ENCODE results near the gene MARK2. TPM values are rescaled to one million over a fixed set of nuclear protein-coding genes. Genes with fewer than 3 reads are reported as not detected.
"Not testable (repeated sequence)": the region's sequence is repeated elsewhere in the genome, so short reads cannot be mapped to it uniquely, and the experiment has no call there.

The MARK2 gene
- polyA plus RNA-seq, 3 donors: 31.2 to 34.4 (median 33.5) TPM

DNA sequence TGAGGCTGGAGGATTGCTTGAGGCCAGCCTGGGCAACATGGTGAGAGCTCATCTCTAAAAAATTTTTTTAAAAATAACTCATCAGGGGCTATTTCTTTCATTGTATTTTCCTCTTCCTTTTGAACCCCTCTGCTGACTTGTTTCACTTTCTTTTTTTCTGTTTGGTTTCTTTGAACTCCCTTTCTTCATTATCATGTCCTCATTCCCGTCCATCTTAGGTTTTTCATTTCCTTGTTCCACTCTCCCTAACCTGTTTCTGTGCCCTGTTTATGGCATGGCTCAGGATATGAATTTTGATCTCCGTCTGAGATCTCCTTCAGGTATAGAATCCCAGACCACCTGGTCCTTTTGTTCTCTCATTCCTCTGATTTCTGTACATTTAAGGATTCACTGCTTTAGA is 12.5 kb downstream of the MARK2 start:
- DNase-seq (ENCODE audit: low read depth in 3 of 3, low spot score in 2 of 3): no peak

DNA sequence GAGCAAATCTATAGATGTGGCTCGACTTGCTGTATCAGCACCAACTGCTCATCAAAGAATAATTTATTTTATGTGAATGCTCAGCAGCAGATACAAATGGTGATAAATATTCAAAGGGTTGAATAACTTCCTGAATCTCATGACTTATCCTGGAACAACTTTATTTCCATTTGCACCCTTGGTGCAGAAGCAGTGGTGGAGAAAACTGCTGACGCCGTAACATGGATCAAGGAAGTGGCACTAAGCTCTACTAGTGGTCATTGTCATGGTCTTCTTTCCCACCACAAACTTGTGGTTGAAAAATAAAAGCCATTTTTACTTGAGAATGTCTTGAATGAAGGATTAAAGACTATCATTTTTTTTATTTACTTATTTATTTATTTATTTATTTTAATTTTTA is 14.6 kb downstream of the MARK2 start:
- DNase-seq (ENCODE audit: low read depth in 3 of 3, low spot score in 2 of 3): no peak

DNA sequence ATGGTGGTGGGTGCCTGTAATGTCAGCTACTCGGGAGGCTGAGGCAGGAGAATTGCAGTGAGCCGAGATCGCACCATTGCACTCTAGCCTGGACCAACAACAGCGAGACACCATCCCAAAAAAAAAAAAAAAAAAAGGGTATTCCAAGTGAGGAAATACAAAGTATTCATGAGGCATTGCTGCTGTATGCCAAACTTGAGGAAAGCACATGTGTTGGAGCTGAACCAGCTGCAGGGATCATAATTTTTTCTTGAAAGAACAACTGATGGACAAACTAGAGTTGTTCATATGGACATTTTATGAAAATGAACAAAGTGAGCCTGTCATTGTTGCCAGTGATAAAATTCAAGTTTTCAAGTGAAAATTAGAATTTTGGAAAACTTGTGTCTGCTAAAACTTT is 15.8 kb downstream of the MARK2 start:
- no peak for DNase-seq (ENCODE audit: low read depth in 3 of 3, low spot score in 2 of 3)

DNA sequence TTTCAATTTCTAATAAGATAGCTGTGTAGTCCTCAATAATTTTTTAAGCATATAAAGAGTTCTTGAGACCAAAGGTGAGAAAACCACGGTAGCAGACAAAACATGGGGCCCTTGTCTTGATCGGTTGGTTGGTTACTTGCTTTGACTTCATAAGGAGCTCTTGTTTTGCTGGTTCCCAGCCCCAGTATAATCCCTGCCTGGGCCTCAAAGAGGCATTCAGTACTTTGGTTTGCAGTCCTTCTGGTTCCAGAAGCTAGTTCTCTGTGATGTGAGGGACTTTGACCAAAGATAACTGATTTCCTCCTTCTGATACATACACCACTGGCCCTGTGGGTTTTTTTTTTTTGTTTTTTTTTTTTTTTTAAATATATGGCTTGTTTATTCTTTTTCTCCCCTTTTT is 17.1 kb downstream of the MARK2 start:
- no peak for DNase-seq (ENCODE audit: low read depth in 3 of 3, low spot score in 2 of 3)

DNA sequence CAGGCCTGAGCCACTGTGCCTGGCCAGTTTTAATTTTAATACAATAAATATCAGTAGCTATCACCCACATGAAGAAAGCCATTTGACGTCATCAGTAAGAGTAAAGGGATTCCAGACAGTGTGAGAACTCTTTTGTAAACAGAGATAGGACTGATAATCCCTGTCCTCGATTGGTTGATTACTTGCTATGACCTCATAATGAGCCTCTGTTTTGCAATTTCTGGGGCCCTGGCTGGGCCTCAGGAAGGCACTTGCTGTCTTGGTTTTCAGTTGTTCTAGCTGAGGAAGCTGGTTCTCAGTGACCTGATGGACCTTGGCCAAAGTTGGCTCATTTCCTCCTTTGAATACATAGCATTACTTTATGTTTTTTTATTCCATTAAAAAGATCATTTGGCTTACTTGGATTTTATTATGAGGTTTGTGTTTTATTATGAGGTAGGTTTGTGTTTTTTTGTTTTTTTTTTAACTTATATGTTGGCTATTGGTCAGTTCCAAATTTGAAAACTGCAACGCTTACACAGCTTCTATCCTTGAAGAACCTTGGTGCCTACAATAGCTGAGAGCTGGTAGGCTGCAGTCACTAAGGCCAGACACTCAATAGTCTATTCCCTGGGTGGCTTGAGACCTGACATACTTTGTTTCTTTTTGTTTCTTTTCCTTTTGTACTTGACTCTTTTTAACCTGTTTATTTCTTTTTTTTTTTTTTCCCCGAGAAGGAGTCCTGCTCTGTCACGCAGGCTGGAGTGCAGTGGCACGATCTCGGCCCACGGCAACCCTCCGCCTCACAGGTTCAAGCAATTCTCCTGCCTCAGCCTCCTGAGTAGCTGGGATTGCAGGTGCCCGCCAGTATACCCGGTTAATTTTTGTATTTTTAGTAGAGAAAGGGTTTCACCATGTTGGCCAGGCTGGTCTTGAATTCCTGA is 20.0 kb downstream of the MARK2 start:
- no peak for DNase-seq (ENCODE audit: low read depth in 3 of 3, low spot score in 2 of 3)

DNA sequence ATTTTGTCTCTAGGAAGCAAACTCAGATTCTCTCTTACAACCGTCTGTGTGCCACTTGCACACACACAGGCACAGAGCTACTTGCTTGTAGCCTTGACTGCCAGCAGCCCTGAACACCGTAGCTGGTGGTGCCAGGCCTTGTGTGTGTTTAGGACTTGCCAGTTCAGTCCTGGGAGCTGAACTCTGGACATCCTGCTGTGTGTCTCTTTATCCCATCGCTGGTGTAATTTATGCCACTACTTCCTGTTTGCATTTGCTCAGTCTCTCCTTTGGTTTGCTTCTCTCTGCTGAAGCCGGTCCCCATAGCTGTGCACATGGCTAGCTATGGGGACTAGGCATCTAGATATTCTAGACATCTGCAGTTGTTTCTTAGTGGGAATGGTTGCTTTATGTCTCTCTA is 24.0 kb downstream of the MARK2 start:
- DNase-seq (ENCODE audit: low read depth in 3 of 3, low spot score in 2 of 3): no peak

DNA sequence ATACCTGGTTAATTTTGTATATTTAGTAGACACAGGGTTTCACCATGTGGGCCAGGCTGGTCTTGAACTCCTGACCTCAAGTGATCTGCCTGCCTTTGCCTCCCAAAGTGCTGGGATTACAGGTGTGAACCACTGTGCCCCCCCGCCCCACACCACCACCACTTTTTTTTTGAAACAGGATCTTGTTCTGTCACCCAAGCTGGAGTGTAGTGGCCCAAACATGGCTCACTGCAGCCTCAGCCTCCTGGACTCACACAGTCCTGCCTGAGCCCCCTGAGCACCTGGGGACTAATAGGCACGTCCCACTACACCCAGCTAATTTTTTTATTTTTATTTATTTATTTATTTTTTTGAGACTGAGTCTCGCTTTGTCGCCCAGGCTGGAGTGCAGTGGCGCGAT is 24.7 kb downstream of the MARK2 start:
- DNase-seq (ENCODE audit: low read depth in 3 of 3, low spot score in 2 of 3): not testable (repeated sequence)

DNA sequence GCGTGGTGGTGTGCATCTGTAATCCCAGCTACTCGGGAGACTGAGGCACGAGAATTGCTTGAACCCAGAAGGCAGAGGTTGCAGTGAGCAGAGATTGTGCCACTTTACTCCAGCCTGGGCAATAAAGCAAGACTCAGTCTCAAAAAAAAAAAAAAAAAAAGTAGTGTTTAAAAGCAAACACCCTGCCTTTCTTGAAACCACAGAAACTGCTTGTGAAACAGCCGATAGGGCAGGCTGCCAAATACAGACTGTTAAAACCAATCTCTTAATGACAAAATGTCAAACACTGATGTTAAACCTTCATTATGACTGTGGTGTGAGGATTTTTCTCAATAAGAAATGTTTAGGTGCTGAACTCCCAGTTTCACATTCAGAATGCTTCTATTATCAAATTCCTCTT is 27.3 kb downstream of the MARK2 start:
- DNase-seq (ENCODE audit: low read depth in 3 of 3, low spot score in 2 of 3): no peak

DNA sequence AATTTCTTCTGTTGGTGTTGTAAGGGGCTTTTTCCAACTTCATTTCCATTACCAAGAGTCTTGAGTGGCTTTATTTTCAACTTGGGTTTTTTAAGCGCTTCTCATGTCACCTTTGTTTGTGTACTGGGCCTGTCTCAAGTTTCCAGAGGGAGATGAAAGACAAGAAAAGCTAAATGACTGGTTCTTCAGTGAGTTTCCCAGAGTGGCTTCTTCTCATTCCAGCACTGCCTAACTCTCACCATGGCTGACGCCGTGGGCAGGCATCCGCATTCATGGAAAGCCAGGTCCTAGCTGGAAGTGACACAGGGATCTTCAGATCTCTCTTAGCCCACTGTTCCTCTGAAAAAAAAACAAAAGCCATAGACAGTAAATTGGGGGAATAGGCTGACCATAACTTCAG is 28.6 kb downstream of the MARK2 start:
- no peak for DNase-seq (ENCODE audit: low read depth in 3 of 3, low spot score in 2 of 3)

DNA sequence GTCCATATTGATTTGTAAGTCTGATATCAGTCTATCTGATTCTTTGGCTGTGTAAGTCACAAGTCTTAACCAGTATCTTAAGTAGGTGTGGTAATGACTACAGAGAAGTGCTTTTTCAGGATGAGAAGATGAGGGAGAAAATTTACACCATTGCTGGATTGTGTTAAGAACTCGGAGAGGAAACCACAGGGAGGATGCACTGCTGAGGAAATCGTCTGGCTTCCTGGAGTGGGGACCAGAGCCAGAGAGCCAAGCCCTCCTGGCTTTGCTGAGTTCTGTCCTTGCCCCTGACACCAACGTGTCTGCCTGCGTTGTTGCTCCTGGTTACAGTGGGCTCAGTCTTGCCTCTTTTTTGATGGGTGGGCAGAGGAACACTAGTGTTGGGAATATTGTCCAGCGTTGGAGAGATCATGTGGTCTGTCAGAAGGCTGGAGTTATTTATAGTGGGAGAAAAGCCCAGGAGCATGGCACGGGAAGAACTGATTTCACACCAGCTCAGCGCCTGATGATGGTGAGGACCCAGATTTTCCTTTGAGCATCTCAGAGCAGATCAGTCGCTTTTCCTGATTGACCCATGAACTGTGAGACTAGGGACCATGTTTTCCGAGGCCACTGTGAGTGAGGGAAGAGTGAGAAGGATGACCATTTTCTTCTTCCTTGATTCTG is 29.6 kb downstream of the MARK2 start:
- no peak for DNase-seq (ENCODE audit: low read depth in 3 of 3, low spot score in 2 of 3)

DNA sequence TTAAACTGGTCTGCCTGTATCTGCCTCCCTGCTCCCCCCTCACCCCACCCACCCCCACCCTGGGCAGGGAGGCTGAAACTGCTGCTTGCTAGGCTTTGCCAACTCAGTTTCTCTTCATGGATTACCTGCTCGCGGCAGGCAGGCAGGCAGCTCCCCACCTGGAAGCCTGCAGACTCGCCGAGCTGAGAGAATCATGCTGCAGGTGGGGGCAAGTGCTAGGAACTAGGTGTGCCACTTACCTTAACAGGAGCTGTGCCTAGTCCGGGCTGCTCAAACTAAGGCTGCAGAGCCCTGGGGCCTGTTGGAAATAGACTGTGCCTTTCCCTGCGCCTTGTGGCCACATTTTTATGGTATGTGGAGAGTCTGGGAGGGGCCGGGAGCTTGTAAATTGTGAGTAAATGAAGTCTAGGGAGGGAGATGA is 30.3 kb downstream of the MARK2 start:
- DNase-seq (ENCODE audit: low read depth in 3 of 3, low spot score in 2 of 3): no peak

DNA sequence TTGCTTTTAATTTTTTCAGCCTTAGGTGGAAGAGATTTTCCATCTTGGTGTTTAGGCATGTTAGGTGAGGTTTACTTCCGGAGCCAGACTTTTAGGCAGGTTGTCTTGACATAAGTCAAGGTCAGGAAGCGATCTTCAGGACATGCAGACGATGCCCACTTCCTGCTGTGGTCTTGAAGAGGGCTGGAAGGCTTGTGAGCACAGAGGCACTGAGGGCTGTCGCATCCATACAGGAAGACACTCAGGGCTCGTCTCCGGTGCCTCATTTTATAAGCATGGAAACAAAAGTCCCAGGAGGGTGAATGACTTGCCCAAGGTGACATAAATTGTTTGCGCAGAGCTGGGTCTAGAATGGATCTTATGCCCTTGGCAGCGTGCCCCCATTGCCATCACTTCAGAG is 30.8 kb downstream of the MARK2 start:
- DNase-seq (ENCODE audit: low read depth in 3 of 3, low spot score in 2 of 3): no peak

DNA sequence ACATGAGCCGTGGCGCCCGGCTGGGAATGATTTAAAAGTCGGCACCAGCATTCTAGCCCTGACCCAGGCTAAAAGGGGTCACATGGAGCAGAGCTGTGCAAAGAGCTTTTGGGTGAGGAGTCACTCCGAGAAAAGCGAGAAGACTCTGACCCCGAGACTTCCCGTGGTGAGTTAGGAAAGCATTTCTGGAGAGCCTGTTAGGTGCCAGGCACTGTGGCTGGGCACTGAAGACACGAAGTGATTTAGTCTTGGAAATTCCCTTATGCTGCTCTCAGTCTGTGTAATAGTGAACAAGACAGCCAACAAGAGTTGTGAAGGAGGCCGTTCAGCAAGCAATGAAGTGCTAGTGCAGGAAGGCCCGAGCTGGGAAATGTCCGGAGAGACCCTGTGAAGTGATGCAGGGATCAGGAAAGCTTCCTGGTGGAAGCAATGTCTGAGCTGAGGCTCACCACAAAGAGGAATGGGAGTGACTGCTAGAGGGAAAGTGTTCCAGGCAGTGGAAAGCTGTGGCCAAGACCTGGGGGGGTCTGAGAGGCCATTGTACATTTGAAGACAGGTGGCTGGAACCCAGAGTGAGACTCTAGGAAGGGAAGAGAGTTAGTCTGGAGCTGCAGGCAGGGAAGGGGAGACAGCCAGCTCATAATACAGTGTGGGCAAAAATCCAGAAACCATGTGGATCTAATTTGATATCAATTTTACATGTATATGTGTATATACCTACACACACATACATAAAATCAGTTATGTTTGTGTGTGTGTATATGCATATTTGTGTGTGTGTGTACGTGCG is 31.6 kb downstream of the MARK2 start:
- no peak for DNase-seq (ENCODE audit: low read depth in 3 of 3, low spot score in 2 of 3)

DNA sequence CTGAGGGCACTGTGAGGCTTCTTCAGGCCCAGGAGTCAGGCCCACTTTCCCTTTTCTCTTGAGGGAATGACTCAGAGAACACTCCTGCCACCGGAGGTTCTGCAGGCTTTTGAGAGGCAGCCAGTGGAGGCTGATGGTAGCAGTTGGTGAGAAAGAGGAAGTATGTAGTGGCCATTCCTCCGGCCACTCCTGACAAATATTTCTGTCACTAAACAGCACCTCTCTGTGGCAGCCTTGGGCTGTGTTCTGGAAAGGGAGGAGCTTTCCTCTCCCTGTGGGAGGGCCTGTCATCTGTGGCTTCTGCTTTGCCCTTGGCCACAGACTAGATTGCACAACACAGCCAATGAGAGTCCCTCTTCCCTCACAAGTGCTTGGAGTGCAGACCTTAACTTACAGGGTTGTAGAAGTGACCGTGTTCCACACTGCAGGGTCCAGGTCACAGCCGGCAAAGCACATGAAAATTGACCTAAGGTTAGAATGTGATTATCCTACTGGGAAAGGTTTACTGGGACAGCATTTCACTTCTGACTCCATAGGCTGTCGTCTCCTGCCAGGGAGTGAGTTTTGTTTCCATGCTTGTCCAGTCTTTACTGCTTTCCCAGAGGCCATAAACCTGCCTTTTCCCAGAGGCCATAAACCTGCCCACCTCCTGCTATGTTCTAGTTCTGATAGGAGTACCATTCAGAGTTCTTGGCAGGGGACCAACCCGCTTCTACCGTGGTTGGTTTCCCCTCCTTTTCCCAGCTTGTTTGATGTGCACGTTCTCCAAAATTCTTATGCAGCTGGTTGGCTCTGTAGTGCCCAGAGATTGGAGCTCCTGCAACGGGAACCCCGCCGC is 33.3 kb downstream of the MARK2 start:
- peak in 1 of 3 donors; percentile 54 for DNase-seq (ENCODE audit: low read depth in 3 of 3, low spot score in 2 of 3)

DNA sequence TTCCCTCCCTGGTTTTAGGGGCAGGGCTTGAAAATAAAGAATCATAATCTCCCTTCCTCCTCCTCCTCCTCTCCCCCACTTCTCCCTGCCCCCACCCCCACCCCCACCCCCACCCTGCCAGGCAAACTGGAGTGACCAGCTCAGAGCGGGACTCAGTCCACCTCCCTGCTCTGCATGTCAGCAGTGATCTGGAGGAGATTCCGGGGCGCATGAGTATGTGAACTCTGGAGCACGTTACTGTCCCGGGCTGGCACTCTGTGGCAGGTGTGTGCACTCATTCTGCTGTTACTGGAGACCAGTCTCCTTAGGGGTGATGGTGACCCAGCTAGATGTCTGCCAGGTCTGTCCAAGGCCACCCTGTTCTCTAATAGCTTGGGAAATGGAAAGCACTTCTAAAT is 33.9 kb downstream of the MARK2 start:
- DNase-seq (ENCODE audit: low read depth in 3 of 3, low spot score in 2 of 3): no peak

DNA sequence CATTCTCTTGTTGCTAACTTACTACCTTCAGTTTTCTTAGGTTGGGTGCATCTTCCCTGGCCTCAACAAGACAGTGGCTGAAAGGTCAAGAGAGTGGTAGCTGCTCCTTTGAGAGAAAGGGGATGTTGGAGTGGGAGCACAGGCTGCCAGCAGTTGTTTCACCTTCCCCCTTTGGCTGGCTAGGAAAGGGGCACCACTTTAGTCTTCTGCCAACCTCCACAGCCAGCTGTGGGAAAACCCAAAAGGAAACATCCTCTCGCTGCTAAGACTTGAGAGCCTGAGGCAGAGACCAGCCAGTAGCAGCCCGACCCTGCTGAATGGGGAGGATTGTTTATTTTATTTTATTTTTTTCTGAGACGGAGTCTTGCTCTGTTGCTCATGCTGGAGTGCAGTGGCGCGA is 34.4 kb downstream of the MARK2 start:
- no peak for DNase-seq (ENCODE audit: low read depth in 3 of 3, low spot score in 2 of 3)

DNA sequence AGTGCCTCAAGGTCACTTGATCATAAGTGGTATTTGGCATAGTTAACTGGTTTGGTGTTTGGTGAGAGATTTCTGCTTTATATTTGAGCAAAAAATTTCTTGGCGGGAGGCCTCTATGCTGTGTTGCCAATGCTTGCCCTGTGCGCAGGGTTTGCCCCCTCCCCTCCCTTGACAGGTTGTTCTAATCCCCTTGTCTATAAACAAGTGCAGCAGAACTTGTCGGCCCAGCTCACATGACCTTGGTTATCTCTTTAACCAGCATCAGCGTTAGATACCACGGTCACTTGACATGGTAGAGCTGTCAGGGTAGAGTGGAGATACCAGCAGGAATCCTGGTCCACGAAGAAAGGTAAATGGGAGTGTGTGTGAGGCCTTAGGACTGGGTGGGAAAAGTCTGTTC is 35.6 kb downstream of the MARK2 start:
- no peak for DNase-seq (ENCODE audit: low read depth in 3 of 3, low spot score in 2 of 3)

DNA sequence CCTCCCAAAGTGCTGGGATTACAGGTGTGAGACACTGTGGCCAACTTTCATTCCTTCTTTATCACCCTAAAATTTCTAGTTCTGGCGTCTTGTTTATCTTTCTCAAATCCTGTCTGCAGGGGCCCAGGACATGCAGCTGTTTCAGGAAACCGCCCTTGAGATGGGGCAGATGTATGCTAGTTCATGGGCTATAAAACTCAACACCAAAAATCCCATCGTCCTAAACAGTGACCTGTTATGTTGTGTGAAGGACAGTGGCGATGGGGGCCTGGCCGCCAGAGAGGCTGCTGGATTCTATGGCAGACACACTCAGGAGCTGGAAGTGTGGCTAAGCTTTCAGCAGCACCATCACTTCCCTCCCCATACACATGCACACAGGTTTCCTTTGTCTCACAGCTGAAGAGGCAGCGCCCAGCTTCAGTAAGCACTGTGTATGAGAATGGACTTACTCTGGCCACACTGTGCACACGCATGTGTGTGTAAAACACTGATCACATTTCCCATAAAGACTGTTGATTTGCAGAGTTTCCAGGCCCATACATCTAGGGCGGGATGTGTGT is 36.7 kb downstream of the MARK2 start:
- DNase-seq (ENCODE audit: low read depth in 3 of 3, low spot score in 2 of 3): no peak

DNA sequence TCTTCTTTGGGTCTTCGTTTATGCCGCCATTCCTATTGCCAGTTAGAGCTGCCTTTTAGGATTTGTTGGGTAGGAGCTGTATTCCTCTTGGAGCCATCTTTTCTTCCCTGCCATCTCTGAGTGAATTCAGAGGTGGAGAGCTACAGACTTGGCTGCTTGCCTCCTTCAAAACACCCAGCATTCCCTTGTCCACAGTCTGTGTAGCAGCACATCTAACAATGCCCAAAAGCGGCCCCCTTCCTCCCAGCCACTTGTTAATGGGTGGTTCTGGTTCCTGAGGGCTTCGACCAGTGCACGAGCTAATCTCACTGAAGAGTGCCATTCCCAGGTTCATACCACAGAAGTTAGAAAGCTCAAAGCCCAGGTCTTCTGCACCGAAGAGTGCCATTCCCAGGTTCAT is 37.7 kb downstream of the MARK2 start:
- no peak for DNase-seq (ENCODE audit: low read depth in 3 of 3, low spot score in 2 of 3)

DNA sequence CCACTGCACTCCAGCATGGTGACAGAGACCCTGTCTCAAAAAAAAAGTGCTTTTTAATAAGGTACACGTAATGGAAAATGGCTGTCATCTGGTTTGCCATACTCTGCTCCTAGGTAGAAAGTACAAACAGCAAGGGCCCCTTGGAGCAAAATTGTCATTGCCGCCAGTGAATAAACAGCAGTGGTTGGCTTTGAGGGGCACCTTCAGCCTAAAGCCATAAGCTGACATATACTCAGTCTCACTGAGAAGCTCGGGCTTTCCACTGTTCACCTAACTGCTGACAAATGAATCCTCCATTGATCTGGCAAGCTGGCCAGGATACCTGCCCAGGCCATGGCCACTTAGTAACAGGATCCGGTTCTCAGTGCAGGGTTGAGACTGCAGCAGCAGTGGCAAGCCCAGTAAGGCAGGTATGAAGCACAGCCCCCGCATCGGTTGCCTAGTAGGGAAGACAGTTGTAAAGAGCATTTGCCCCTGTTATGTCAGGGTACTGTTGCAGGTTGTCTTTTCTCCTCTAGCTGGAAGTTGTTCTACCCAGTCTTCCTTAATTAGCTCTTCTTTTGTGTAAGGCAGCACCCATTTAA is 38.8 kb downstream of the MARK2 start:
- DNase-seq (ENCODE audit: low read depth in 3 of 3, low spot score in 2 of 3): no peak
